Psoas muscle (tissue), 8 donors: ENCODE results near the gene HAPLN3. TPM values are rescaled to one million over a fixed set of nuclear protein-coding genes. Genes with fewer than 3 reads are reported as not detected.

Experiments
- ATAC-seq, 4 donors: fragments of 200-7000 bp; cut with Tn5 transposase; one replicate each; pipeline ENCODE4 v1.9.1; 2020; ENCODE audit warnings: moderate library complexity in 3 of 4, mild to moderate bottlenecking in 2 of 4
- DNase-seq, 2 donors: peaks; one replicate each; pipeline ENCODE4 v3.0.0-alpha.2; 2020
- H3K27ac ChIP-seq: fragments of 200-600 bp; one replicate; pipeline ENCODE4 v1.8.0; 2022
- H3K27me3 ChIP-seq, 3 donors: fragments of 200-600 bp in 1 of 3; one replicate each; pipeline versions ENCODE4 v1.6.1 to v1.8.0; 2013 to 2022; ENCODE audit warnings: low read length in 2 of 3, mild to moderate bottlenecking in 2 of 3, moderate library complexity in 1 of 3; ENCODE audit not compliant: insufficient read depth in 3 of 3
- H3K36me3 ChIP-seq, 2 donors: fragments of 200-600 bp in 1 of 2; one replicate each; pipeline versions ENCODE4 v1.6.1 to v1.8.0; 2013 to 2022; ENCODE audit warnings: low read depth in 1 of 2, mild to moderate bottlenecking in 1 of 2, moderate library complexity in 1 of 2; ENCODE audit not compliant: insufficient read depth in 1 of 2
- H3K4me1 ChIP-seq: fragments of 200-600 bp; one replicate; pipeline ENCODE4 v1.8.0; 2022
- H3K4me3 ChIP-seq: fragments of 200-600 bp; one replicate; pipeline ENCODE4 v1.8.0; 2022; ENCODE audit warnings: mild to moderate bottlenecking
- H3K9me3 ChIP-seq: fragments of 200-600 bp; one replicate; pipeline ENCODE4 v1.8.0; 2022
- WGBS, 3 donors: extraction: QIAGEN DNeasy Blood & Tissue Kit; methylation state at CpG; one replicate each; pipeline versions ENCODE4 v1.1.6 to v1.1.7; 2013; 5-methylcytosine and 5-hydroxymethylcytosine counted together
- intact Hi-C, 2 donors: fragments of 100-400 bp; cut with DNase I; formaldehyde crosslinking; loops; one replicate each; pipeline versions ENCODE4 v1.11.0 to v1.14.2; 2022
- polyA plus RNA-seq, 3 donors: library from polyadenylated mRNA; stranded (reverse); fragments of 200-250 nt; gene quantifications; one replicate each; pipeline ENCODE4 v1.2.3, GENCODE V29; 2013
- total RNA-seq, 4 donors: library from RNA; stranded (reverse); fragmentation: NEBNext Ultra II Directional in 2 of 4; extraction: Animal tissue kit (Norgen Biotek cat#: 25700) in 2 of 4; gene quantifications; one replicate each; pipeline versions ENCODE4 v1.2.1 to v1.2.4, GENCODE V29; 2021 to 2023
- TF ChIP-seq, protein P1 (sequence below): fragments of 200-600 bp; IDR thresholded peaks from one replicate; pipeline ENCODE4 v1.8.0; 2022; ENCODE audit warnings: antibody characterized with exemption
- donor health status: healthy with polysubstance abuse.
- donor health status: DM: no; HTN: no; CAD: no; lungs with moderate emphysema.
- donor health status: Bipolar disorder and iron deficiency.
- donor health status: healthy.
- donor health status: DM: yes; HTN: yes; CAD: no.
- donor health status: DM: no; HTN: no; CAD: no.
- donor health status: DM: no; HTN: no; CAD: no.
- donor health status: DM: yes; HTN: yes; CAD: no.

Gene HAPLN3
- total and polyA plus RNA-seq, 7 donors: 1.2 to 5.8 (median 3.9) TPM

GRCh38 chr15:88842156-88842555 is 53.2 kb downstream of the HAPLN3 start:
- H3K27ac ChIP-seq: no peak overlapping the region
- no peaks in the 10 kb centered on the region for H3K36me3 ChIP-seq
- ATAC-seq (no peak), DNase-seq (no peak)
- peaks cover 0 to 2% (median 0%) of the 10 kb centered on the region in 3 donors for H3K27me3 ChIP-seq
- H3K9me3 ChIP-seq: no peaks in the 10 kb centered on the region
- TF ChIP-seq, protein P1, sequence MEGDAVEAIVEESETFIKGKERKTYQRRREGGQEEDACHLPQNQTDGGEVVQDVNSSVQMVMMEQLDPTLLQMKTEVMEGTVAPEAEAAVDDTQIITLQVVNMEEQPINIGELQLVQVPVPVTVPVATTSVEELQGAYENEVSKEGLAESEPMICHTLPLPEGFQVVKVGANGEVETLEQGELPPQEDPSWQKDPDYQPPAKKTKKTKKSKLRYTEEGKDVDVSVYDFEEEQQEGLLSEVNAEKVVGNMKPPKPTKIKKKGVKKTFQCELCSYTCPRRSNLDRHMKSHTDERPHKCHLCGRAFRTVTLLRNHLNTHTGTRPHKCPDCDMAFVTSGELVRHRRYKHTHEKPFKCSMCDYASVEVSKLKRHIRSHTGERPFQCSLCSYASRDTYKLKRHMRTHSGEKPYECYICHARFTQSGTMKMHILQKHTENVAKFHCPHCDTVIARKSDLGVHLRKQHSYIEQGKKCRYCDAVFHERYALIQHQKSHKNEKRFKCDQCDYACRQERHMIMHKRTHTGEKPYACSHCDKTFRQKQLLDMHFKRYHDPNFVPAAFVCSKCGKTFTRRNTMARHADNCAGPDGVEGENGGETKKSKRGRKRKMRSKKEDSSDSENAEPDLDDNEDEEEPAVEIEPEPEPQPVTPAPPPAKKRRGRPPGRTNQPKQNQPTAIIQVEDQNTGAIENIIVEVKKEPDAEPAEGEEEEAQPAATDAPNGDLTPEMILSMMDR: no peak
- H3K4me3 ChIP-seq: no peak overlapping the region
- H3K4me1 ChIP-seq: no peaks in the 10 kb centered on the region
- intact Hi-C loops: no loop called here
- WGBS, 3 donors: 81 to 86% (median 82%) methylated on average over 4 of the region's 4 CpGs

GRCh38 chr15:88841236-88841635 is 54.1 kb downstream of the HAPLN3 start:
- Histone ChIP-seq H3K4me3 (no peak overlapping the region), H3K36me3 (no peaks in the 10 kb centered on the region), H3K4me1 (no peaks in the 10 kb centered on the region), H3K27ac (no peak overlapping the region), H3K27me3 (peaks cover 0 to 2% (median 0%) of the 10 kb centered on the region in 3 donors), H3K9me3 (no peaks in the 10 kb centered on the region)
- intact Hi-C loops: no loop called here
- TF ChIP-seq, protein P1: no peak
- ATAC-seq: no peak
- 81 to 94% (median 82%) methylated on average over 1 of the region's 1 CpG for WGBS, 3 donors
- no peak for DNase-seq

GRCh38 chr15:88839961-88840360 is 55.4 kb downstream of the HAPLN3 start:
- peaks cover 0 to 2% (median 0%) of the 10 kb centered on the region in 3 donors for H3K27me3 ChIP-seq
- no peaks in the 10 kb centered on the region for H3K36me3 ChIP-seq
- 76 to 81% (median 76%) methylated on average over 16 of the region's 16 CpGs for WGBS, 3 donors
- TF ChIP-seq, protein P1: no peak
- no peak overlapping the region for H3K27ac ChIP-seq
- H3K4me1 ChIP-seq: no peaks in the 10 kb centered on the region
- no peak overlapping the region for H3K4me3 ChIP-seq
- DNase-seq (no peak), ATAC-seq (no peak)
- no peaks in the 10 kb centered on the region for H3K9me3 ChIP-seq
- intact Hi-C loops: no loop called here

DNA sequence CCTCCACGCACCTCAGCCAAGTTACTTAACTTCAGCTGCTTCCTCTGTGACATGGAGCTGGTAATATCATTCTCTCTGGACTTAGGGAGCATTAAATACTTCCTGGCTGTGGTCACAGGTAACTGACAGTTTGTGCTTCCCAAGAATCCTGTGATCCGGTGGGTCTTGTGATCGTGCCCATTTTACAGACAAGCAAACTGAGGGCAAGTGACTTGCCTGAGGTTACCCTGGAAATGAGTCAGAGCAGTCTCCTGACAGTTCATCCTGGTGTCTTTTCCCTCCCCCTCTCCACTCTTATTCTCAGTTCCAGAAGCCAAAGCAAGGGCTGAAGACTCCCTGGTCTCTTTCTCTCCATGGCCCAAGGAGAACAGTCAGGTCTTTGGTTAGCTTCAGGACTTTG is 56.2 kb downstream of the HAPLN3 start:
- no peak for ATAC-seq
- intact Hi-C loops: no loop called here
- no peak overlapping the region for H3K27ac ChIP-seq
- WGBS, 3 donors: 52 to 79% (median 78%) methylated on average over 3 of the region's 3 CpGs
- DNase-seq: no peak
- H3K27me3 ChIP-seq: peaks cover 0 to 2% (median 0%) of the 10 kb centered on the region in 3 donors
- no peak overlapping the region for H3K4me3 ChIP-seq
- H3K9me3 ChIP-seq: no peaks in the 10 kb centered on the region
- TF ChIP-seq, protein P1: no peak
- no peaks in the 10 kb centered on the region for H3K36me3 ChIP-seq
- H3K4me1 ChIP-seq: no peaks in the 10 kb centered on the region

- Histone ChIP-seq H3K27me3 (peaks cover 0 to 2% (median 0%) of the 10 kb centered on the region in 3 donors), H3K36me3 (no peaks in the 10 kb centered on the region), H3K4me1 (no peaks in the 10 kb centered on the region), H3K9me3 (no peaks in the 10 kb centered on the region), H3K27ac (no peak overlapping the region), H3K4me3 (no peak overlapping the region)
- WGBS, 3 donors: 83 to 92% (median 85%) methylated on average over 18 of the region's 18 CpGs
- intact Hi-C loops: no loop called here
- no peak for ATAC-seq
- TF ChIP-seq, protein P1: no peak
- no peak for DNase-seq
Measured at GRCh38 chr15:88838667-88839066, 56.7 kb downstream of the HAPLN3 start.
